Body of pancreas (tissue), 4 donors: ENCODE results near the gene ORAI1. TPM values are rescaled to one million over a fixed set of nuclear protein-coding genes. Genes with fewer than 3 reads are reported as not detected.
A peak's percentile ranks its signal among the peaks of the same experiment; 100 is the strongest.

ENCODE experiments used
- ATAC-seq: fragments of 150-250 bp; one replicate; pipeline ENCODE4 v1.9.1; 2016
- DNase-seq, 4 donors: peaks; one replicate each; pipeline ENCODE4 v3.0.0-alpha.2; 2019
- H3K27ac ChIP-seq, 4 donors: fragments of 200-600 bp; sonication (generic); 1 replicate in 3 of 4; 2 replicates in 1 of 4; pipeline versions ENCODE4 v1.5.1 to v1.6.1; 2016 to 2019; ENCODE audit warnings: mild to moderate bottlenecking in 1 of 4, mixed read lengths in 1 of 4, moderate library complexity in 1 of 4
- H3K27me3 ChIP-seq, 2 donors: fragments of 200-600 bp; sonication (generic); one replicate each; pipeline ENCODE4 v1.6.0; 2016; ENCODE audit warnings: mild to moderate bottlenecking in 1 of 2
- H3K36me3 ChIP-seq, 2 donors: fragments of 200-600 bp; sonication (generic); replicated peaks in 1 of 2; 2 replicates each; pipeline ENCODE4 v1.5.1; 2016; ENCODE audit warnings: low read depth in 2 of 2; ENCODE audit not compliant: insufficient read depth in 1 of 2
- H3K4me1 ChIP-seq: fragments of 200-600 bp; sonication (generic); one replicate; pipeline ENCODE4 v1.6.0; 2016
- H3K4me3 ChIP-seq, 2 donors: fragments of 200-600 bp; sonication (generic); 1 replicate in 1 of 2; 2 replicates in 1 of 2; pipeline ENCODE4 v1.5.1; 2016 to 2019
- H3K9me3 ChIP-seq, 3 donors: fragments of 200-600 bp; sonication (generic); 1 replicate in 2 of 3; 2 replicates in 1 of 3; pipeline ENCODE4 v1.5.1; 2016
- CTCF ChIP-seq, 7 experiments: fragments of 450-650 bp in 4 of 7; fragments of 200-600 bp in 3 of 7; sonication (generic) in 3 of 7; IDR thresholded peaks; one replicate each; pipeline ENCODE4 v1.5.1; 2016 to 2019; ENCODE audit warnings: antibody characterized with exemption in 7 of 7
- POLR2A ChIP-seq, 3 donors: fragments of 450-650 bp; IDR thresholded peaks; one replicate each; pipeline ENCODE4 v1.6.1; 2016; ENCODE audit warnings: antibody characterized with exemption in 3 of 3, mild to moderate bottlenecking in 2 of 3
- WGBS, 2 donors: methylation state at CpG; one replicate each; pipeline ENCODE4 v1.1.5; 2017; 5-methylcytosine and 5-hydroxymethylcytosine counted together
- intact Hi-C: fragments of 100-400 bp; cut with DNase I; formaldehyde crosslinking; loops from one replicate; pipeline ENCODE4 v1.15.1; 2023
- total RNA-seq, 2 donors: library from RNA; depleted of rRNA; stranded (reverse); fragments of >200 nt; gene quantifications; one replicate each; pipeline ENCODE4 v1.1.0, GENCODE V29; 2016

ORAI1 gene
- total RNA-seq, 2 donors from 2014 or later: 0.66 to 3.9 TPM

GRCh38 chr12:121634836-121635235 is 8.5 kb downstream of the ORAI1 start:
- H3K9me3 ChIP-seq: no peaks in the 10 kb centered on the region
- no peak overlapping the region for H3K27ac ChIP-seq
- H3K27me3 ChIP-seq: no peaks in the 10 kb centered on the region
- TF ChIP-seq POLR2A (IDR thresholded peaks at IDR 0.05) (no peak), CTCF (IDR thresholded peaks at IDR 0.05) (no peak)
- no peak for DNase-seq
- intact Hi-C loops: no loop called here
- no peaks in the 10 kb centered on the region for H3K36me3 ChIP-seq
- WGBS, 2 donors: 79 to 87% methylated on average over 11 to 12 of the region's 13 CpGs
- H3K4me1 ChIP-seq: peaks cover 13% of the 10 kb centered on the region
- no peak for ATAC-seq
- H3K4me3 ChIP-seq: no peak overlapping the region

GRCh38 chr12:121637231-121637914 is 11.0 kb downstream of the ORAI1 start:
- Histone ChIP-seq H3K27me3 (no peaks in the 10 kb centered on the region), H3K36me3 (peaks cover 0 to 3% of the 10 kb centered on the region in 2 donors), H3K4me1 (peaks cover 11% of the 10 kb centered on the region), H3K27ac (no peak overlapping the region), H3K9me3 (no peaks in the 10 kb centered on the region), H3K4me3 (no peak overlapping the region)
- intact Hi-C loops: no loop called here
- TF ChIP-seq CTCF (IDR thresholded peaks at IDR 0.05): no peak
- TF ChIP-seq POLR2A (IDR thresholded peaks at IDR 0.05): no peak
- DNase-seq (peak in 2 of 4 donors; percentile 16 to 30), ATAC-seq (no peak)
- 66 to 77% methylated on average over 6 to 7 of the region's 10 CpGs for WGBS, 2 donors

- no peaks in the 10 kb centered on the region for H3K4me1 ChIP-seq
- TF ChIP-seq POLR2A (IDR thresholded peaks at IDR 0.05) (no peak), CTCF (IDR thresholded peaks at IDR 0.05) (no peak)
- DNase-seq: no peak
- no peak overlapping the region for H3K4me3 ChIP-seq
- peaks cover 0 to 3% of the 10 kb centered on the region in 2 donors for H3K36me3 ChIP-seq
- no peak for ATAC-seq
- 95 to 96% methylated on average over 5 to 13 of the region's 14 CpGs for WGBS, 2 donors
- intact Hi-C loops: no loop called here
- no peaks in the 10 kb centered on the region for H3K27me3 ChIP-seq
- H3K9me3 ChIP-seq: no peaks in the 10 kb centered on the region
- no peak overlapping the region for H3K27ac ChIP-seq
Measured at GRCh38 chr12:121638298-121639202, 12.2 kb downstream of the ORAI1 start.

GRCh38 chr12:121641343-121641630 is 15.0 kb downstream of the ORAI1 start:
- no peak for TF ChIP-seq POLR2A (IDR thresholded peaks at IDR 0.05)
- no peak for TF ChIP-seq CTCF (IDR thresholded peaks at IDR 0.05)
- Histone ChIP-seq H3K9me3 (no peaks in the 10 kb centered on the region), H3K4me3 (no peak overlapping the region), H3K27me3 (no peaks in the 10 kb centered on the region), H3K27ac (no peak overlapping the region), H3K4me1 (no peaks in the 10 kb centered on the region), H3K36me3 (peaks cover 0 to 3% of the 10 kb centered on the region in 2 donors)
- intact Hi-C loops: no loop called here
- no peak for DNase-seq
- 92 to 95% methylated on average over 18 of the region's 18 CpGs for WGBS, 2 donors
- no peak for ATAC-seq
